ENCODE data around the gene FSTL4. TPM values are rescaled to one million over a fixed set of nuclear protein-coding genes. Genes with fewer than 3 reads are reported as not detected.

Gene FSTL4
- total and polyA plus RNA-seq, 12 donors, result 0.48 to 5.2 (median 2.3) TPM

GRCh38 chr5:133415906-133416305 is 196.4 kb downstream of the FSTL4 start:
- Histone ChIP-seq H3K9me3 (replicated peaks in 1 of 3) (no peaks in the 10 kb centered on the region), H3K27me3 (no peaks in the 10 kb centered on the region), H3K27ac (no peak overlapping the region), H3K36me3 (replicated peaks in 1 of 2) (no peaks in the 10 kb centered on the region), H3K4me3 (no peak overlapping the region), H3K4me1 (replicated peaks in 1 of 2) (no peaks in the 10 kb centered on the region)
- intact Hi-C loops (cut with DNase I), result no loop called here
- 80 to 90% (median 88%) methylated on average over 5 of the region's 5 CpGs for WGBS, 4 donors
- DNase-seq, result no peak
- no peak for TF ChIP-seq POLR2A (IDR thresholded peaks at IDR 0.05)
- TF ChIP-seq, protein P1, sequence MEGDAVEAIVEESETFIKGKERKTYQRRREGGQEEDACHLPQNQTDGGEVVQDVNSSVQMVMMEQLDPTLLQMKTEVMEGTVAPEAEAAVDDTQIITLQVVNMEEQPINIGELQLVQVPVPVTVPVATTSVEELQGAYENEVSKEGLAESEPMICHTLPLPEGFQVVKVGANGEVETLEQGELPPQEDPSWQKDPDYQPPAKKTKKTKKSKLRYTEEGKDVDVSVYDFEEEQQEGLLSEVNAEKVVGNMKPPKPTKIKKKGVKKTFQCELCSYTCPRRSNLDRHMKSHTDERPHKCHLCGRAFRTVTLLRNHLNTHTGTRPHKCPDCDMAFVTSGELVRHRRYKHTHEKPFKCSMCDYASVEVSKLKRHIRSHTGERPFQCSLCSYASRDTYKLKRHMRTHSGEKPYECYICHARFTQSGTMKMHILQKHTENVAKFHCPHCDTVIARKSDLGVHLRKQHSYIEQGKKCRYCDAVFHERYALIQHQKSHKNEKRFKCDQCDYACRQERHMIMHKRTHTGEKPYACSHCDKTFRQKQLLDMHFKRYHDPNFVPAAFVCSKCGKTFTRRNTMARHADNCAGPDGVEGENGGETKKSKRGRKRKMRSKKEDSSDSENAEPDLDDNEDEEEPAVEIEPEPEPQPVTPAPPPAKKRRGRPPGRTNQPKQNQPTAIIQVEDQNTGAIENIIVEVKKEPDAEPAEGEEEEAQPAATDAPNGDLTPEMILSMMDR (IDR thresholded peaks at IDR 0.05), result no peak

DNA sequence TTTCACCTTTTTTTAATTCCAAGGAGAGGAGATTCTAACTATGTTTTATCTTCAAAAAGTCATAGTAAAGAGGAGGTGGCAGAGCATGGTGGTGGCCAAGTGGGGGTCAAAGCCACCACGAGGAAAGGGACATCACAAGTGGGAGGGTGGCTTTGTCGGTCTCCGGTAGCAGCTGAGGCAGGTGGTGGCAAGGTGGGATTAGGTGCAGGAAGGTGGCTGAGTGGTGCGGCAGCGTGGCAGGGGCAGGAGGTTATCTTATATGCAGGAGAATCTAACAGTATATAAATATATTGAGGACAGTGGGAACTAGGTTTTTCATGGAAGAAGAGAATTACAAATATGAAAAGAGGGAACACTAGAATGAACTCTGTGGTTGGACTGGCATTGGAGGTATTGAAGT is 196.8 kb downstream of the FSTL4 start:
- no peaks in the 10 kb centered on the region for H3K4me1 ChIP-seq (replicated peaks in 1 of 2)
- H3K36me3 ChIP-seq (replicated peaks in 1 of 2), result no peaks in the 10 kb centered on the region
- no peaks in the 10 kb centered on the region for H3K27me3 ChIP-seq
- no peak overlapping the region for H3K4me3 ChIP-seq
- intact Hi-C loops (cut with DNase I), result no loop called here
- WGBS, 4 donors, result 85 to 93% (median 89%) methylated on average over 5 of the region's 5 CpGs
- no peak overlapping the region for H3K27ac ChIP-seq
- DNase-seq, result peak in 2 of 7 donors; percentile 2 to 9
- H3K9me3 ChIP-seq (replicated peaks in 1 of 3), result no peaks in the 10 kb centered on the region
- TF ChIP-seq, protein P1 (IDR thresholded peaks at IDR 0.05), result no peak
- no peak for TF ChIP-seq POLR2A (IDR thresholded peaks at IDR 0.05)

- Histone ChIP-seq H3K4me3 (no peak overlapping the region), H3K27ac (no peak overlapping the region), H3K27me3 (no peaks in the 10 kb centered on the region), H3K36me3 (replicated peaks in 1 of 2) (no peaks in the 10 kb centered on the region), H3K4me1 (replicated peaks in 1 of 2) (no peaks in the 10 kb centered on the region), H3K9me3 (replicated peaks in 1 of 3) (no peaks in the 10 kb centered on the region)
- WGBS, 4 donors, result 79 to 87% (median 81%) methylated on average over 2 of the region's 2 CpGs
- no peak for DNase-seq
- intact Hi-C loops (cut with DNase I), result no loop called here
- TF ChIP-seq, protein P1 (IDR thresholded peaks at IDR 0.05), result no peak
- no peak for TF ChIP-seq POLR2A (IDR thresholded peaks at IDR 0.05)
Measured at GRCh38 chr5:133412661-133413060, 199.7 kb downstream of the FSTL4 start.

GRCh38 chr5:133410335-133410828 is 202.0 kb downstream of the FSTL4 start:
- peak in 1 of 7 donors; percentile 35 for DNase-seq
- intact Hi-C loops (cut with DNase I), result no loop called here
- no peak for TF ChIP-seq POLR2A (IDR thresholded peaks at IDR 0.05)
- TF ChIP-seq, protein P1 (IDR thresholded peaks at IDR 0.05), result no peak
- Histone ChIP-seq H3K9me3 (replicated peaks in 1 of 3) (no peaks in the 10 kb centered on the region), H3K27me3 (no peaks in the 10 kb centered on the region), H3K27ac (no peak overlapping the region), H3K36me3 (replicated peaks in 1 of 2) (no peaks in the 10 kb centered on the region), H3K4me3 (no peak overlapping the region), H3K4me1 (replicated peaks in 1 of 2) (no peaks in the 10 kb centered on the region)
- 84 to 88% (median 86%) methylated on average over 12 of the region's 12 CpGs for WGBS, 4 donors
